Stimulated activated CD8-positive, alpha-beta memory T cell treated with anti-CD3 and anti-CD28 coated beads, Interleukin-2, amount 100 ng/mL, for 48 hours (primary cell): ENCODE data around the gene P3H2.

ENCODE experiments used
- DNase-seq, 2 donors: peaks; one replicate each; pipeline ENCODE4 v3.0.0-alpha.2; 2020; ENCODE audit warnings: low read depth in 2 of 2

Gene P3H2

DNA sequence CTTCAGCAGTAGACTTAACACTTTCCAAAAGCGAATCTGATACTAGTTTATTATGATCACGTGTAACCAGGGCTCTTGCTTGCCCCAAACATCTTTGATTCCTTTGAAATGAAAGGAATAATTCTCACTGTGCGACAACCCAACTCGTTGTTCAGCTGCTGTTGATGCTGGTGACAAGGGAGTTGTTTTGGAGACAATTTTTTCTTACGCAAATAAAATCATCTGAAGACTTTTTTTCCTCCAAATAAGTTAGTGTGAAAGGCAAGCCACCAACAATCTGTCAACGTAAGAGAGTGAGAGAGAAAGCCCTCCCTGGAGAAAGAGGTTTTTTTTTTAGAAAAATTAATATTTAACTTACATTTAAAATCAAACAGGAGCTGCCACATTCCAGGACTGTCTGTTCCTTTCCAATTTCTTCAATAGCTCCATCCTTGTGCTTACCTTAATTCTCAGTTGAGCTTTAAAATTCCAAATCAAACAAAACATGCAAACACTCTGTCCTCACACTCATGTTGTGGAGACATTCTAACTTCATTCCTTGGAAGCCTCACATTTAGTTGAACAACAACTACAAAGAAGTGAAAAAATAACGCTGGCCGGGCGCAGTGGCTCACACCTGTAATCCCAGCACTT is 4.9 kb upstream of the P3H2 start:
- no peak for DNase-seq

DNA sequence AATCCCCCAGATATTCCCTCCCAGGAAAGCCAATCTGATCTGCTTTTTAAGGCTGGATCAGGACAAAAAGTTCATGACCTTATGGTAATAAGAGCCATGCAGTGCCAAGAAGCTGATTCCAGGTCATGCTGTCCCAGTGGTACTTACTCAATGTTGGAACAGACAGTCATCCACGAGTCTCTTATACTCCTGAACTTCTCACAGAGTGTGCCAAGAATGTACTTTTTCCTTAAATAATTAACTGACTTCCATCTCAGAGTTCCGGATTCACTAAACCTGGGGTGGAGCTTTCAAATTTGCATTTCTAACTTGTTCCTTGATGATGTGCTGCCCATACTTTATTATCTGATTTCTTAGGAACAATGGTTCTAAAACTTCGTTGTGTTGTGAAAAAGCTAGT is 3.4 kb upstream of the P3H2 start:
- DNase-seq, result no peak

DNA sequence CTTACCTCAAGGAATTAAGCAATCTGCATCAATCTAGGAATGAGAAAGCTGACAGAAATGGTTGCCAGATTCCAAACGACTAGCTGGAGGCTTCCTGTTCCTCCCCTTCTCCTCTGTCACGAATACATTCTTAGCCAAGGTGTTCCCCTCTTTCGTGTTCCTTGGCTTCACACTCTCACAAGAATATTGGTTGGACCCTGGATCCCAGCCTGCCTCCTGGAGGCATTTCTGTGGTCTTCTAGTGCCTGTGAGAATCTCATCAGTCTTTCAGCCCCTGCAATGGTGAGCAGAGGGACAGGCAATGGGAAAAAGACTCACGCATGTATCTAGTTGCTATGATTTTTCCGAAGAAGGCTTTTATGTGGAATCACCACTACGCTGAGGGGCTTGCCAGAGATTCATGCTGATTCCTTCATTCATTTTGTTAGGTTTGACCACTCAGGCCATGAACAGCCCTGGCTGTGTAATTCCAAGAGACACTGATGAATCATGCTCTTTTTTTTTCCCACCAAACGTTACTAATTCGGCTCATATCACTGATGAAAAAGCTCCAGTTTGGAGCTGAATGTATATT is 1.6 kb upstream of the P3H2 start:
- DNase-seq, result no peak

DNA sequence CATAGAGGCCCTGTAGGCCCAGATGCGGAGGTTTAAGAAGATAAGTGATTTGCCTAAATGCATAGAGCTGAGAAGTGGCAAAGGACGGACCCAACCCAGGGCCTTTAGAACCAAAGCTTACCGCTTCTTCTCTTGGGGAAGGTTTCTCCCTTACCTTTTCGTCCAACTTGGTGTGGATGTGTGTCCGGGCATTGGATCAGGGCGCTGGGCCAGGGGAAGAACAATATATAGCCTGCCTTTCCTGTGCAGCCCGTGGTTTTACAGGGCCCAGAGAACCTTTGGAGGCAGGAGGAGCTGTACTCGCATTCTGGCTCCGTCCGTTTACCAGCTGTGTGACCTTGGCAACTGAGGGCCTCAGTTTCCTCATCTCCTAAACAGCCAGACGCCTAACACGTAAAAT is 686 bp upstream of the P3H2 start:
- DNase-seq, result no peak

DNA sequence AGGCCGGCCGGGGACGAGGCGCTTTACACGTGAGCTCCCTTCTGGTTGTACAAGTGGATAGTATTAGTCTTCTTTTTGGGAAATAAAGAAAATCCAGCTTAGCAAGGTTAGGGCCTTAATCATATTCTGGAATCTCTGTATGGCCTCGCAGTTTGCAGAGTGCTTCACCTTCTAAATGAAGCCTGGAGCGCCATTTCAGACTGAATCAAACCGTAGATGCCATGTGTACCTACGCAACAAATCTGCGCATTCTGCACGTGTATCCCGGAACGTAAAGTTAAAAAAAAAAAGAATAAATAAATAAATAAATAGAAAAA is 322 bp upstream of the P3H2 start:
- no peak for DNase-seq

DNA sequence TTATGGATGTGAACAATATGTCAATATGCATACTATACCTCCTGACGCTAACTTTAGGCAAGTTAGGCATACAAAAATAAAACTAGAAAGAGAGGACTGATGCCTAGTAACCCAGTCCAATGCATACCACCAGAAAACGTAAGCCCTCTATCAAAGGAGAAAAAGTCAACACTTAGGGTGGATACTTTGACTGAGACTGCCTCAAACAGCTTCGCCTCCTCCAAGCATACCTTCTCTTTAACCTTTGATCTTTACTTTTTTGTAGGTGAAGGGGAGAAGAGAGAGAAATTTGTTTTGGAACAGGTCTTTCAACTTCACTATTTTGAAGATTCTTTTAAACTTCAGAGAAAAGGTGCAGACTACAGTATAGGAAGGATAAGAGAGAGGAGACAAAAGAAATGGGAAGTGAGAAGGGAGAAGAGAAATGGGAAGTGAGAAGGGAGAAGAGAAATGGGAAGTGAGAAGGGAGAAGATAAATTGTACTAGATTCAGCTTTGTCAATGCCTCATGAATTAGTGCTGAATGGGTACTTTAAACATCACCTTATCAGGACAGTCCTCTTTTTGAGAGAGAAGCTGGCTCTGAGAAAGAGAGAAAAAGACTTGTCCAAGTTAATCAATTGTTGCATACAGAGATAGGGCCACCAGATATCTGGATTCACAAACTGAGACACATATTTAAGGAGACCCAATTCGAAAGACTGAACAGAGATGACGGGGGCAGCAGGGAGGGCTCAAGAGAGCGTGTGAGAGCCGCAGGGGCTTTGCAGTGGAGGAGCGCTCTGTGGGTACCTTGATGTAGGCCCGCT is 1.0 kb downstream of the P3H2 start:
- no peak for DNase-seq

DNA sequence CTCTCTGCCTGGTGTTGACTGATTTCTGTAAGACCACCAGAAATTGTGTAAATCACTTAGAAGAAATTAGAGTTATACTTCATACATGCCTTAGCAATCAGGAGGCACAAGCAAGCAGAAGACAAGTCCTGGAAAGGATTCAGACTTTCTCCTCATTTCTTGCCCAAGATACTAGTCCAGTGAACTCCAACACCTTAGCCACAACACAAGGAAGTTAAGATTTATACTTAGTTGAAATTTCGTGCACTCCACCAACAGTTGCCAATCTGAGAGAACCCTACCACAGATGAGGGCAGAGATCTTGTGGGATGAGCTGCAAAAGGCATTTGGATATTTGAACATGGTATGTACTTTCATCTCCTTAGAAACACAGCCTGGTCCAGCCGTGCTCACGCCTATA is 2.3 kb downstream of the P3H2 start:
- no peak for DNase-seq

DNA sequence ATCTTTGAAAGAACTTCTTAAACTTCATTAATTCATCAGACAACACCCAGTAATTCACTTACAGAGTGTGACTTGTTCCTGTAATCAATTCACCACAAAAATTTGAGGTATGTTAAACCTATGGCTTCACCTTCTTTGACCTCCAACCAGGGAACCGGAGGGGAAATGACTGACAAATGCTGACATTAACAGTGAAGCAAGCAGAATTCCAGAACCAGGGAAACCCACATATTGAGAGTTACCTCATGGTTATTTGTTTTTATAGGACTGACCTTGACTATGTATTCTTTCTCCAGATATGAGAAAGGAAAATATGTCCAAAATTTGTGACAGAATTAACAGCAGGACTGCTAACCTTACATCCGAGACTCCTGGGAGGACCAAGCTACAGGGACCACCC is 2.7 kb downstream of the P3H2 start:
- DNase-seq, result no peak

DNA sequence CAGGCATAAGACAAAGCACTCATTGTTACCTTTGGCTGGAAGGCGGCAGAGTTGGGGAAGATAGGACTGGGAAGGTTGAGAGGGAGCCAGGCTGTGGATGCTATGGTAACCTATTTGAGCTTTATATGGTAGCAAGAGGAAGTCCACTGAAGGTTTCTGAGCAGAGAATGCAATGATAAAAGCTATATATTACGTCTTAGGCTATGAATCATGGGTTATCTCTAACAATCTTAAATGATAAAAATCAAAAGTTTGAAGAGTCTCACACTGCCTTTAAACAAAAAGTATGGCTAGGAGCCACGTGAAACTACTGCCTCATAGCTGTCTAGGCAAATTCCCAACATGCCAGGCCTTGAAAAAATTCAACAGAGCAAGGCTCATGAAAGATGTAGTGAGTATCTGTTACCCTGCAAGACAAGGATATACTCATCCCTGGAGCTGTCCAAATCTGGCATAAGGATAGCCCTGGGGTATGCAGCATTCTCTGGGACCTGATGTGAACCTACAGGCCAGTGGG is 4.1 kb downstream of the P3H2 start:
- DNase-seq, result no peak

DNA sequence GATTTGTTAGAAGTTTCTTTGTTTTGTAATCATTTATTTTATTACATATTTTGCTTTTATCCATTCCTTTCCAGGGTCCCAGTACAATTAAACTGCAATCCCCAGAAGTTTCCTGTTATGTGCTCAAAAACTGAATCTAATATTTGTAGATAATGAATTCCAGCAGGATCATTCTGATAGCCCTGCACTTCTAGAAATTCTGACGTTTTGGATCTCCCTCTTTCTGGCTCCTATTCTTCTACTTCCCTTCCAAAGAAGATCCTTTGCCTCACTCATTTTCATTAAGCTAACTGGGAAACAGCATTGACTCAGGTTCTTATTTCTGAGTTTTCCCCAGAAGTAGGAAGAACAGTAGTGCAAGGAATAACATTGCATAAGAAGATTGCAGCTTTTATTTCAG is 9.9 kb downstream of the P3H2 start:
- no peak for DNase-seq

DNA sequence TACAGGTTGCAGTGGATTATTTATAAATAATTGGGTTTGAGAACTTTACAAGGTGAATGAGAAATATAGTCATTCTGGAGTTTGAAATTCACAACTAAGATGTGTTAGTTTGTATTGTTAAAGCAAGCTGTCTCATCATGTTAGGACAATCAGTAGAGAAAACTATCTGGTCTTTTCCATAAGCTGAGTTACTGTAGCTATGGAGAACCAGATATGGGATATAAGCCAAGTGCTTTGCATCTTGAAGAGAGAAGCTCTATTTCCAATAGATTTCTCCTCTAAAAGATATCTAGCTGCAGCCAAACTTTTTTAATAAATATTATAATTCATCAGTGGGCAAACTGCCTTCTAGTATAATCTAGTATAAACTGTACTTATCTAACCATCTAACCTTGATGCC is 11.3 kb downstream of the P3H2 start:
- DNase-seq, result no peak

DNA sequence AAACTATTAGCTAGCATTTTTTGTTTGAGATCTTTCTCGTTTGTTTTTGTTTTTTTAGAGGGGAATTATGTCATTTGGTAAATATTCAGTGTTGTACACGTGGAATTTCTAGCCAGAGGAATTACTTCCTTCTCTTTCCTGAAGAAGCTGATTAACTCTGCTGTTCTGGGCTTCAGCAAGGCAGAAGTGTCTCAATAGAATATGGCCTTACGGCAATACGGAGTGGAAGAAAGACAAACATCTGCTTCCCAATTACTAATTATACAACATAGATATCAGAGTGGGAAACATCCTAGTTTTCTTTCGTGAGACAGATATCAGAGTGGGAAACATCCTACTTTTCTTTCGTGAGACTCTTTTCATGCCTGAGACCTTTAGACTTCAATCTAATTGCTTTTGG is 11.9 kb downstream of the P3H2 start:
- DNase-seq, result no peak

DNA sequence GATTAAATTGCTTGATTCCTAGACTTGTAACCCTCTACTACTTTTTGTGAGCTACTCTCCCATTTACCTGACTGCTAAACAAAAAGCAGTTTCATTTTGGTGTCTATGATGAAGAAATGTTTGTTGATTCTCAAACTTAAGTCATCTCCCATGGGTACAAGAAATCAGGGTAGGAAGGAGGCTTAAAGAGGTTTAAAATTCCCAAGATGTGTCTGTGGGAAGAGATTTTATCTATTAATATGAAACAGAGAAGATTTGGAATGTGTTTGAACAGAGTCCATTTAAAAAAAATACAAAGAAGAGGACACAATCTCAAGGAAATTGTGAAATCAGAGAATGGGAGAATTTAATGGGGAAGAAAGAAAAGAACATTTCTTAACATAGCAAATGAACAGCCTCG is 14.8 kb downstream of the P3H2 start:
- DNase-seq, result no peak

DNA sequence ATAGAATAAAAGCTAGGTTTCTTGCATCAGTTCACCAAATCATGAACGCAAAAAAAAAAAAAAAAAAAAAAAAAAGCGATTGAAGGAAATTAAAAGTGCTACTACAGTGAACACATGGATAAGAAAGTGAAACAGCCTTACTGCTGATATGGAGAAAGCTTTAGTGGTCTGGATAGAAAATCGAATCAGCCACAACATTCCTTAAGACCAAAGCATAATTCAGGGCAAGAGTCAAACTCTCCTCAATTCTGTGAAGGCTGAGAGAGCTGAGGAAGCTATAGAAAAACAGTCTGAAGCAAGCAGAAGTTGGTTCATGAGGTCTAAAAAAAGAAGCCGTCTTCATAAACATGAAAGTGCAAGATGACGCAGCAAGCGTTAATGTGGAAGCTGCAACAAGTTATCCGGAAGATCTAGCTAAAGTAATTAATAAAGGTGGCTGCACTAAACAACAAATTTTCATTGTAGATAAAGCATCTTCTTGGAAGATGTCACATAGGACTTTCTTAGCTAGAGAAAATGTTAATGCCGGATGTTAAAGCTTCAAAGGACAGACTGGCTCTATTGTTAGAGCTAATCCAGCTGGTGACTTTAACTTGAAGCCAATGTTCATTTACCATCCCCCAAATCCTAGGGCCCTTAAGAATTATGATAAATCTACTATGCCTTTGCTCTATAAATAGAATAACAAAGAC is 19.2 kb downstream of the P3H2 start:
- DNase-seq, result no peak

DNA sequence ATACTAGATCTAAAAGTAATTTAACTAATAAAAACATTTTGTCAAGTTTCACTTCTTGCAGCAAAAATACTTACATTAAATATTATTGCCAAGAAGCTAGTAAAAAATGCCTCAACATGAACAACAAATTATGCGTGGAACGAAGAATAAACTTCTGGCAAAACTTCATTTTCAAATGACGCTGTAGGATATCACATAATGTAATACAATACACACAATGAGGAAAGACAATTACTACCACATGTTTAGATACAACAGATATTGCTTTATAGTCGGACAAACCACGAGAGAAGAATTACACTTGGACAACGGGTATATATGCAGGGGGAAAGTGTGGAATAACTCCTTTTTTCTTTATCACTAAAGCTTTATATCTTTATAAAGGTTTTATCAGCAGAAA is 21.6 kb downstream of the P3H2 start:
- DNase-seq, result no peak

DNA sequence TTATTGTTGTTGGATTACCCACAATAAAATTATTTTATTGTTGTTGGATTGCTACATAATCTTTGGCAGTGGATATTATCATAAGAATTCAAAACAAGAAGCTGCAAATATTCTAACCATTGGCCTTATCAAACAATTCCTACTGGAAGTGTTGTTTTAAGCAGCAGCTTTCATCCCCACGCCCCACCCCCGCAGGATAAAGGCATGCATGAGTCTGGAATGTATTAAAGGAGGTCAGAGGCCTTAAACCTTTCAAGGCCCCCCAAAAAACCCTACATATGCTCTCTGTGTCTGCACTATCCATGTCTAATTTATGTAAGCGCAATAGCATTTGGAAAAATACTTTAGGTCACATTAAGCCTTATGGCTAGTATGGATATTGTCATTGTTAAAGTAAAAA is 23.1 kb downstream of the P3H2 start:
- DNase-seq, result no peak

DNA sequence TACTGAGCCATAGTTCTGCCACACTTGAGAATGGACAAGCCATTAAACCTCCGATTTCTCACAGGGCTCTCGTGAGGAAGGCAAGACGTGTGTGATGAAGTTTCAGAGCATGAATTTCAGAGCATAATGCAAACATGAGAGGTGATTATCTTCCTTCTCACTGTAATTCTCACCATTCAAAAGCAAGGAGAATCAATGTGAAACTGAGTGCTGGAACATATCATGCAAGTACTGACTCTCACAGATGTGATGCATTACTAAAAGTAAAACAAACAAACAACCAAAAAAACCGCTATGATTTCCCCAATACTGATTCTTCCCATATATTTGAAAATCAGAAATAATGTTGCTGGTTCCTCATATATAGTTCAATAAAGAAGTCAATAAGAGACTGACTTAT is 23.7 kb downstream of the P3H2 start:
- DNase-seq, result no peak

DNA sequence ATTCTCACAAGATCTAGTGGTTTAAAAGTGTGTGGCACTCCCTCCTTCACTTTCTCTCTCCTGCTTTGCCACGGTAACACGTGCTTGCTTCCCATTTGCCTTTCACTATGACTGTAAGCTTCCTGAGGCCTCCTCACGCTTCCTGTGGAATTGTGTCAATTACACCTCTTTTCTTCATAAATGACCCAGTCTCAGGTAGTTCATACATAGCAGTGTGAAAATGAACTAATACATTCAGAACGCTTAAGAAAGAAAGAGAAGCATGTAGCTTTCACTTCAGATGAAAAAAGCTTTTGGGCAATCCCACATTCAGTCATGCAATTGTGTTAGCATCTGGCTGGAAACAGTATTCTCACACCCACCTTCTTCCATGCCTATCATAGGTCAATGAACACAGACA is 24.4 kb downstream of the P3H2 start:
- no peak for DNase-seq

DNA sequence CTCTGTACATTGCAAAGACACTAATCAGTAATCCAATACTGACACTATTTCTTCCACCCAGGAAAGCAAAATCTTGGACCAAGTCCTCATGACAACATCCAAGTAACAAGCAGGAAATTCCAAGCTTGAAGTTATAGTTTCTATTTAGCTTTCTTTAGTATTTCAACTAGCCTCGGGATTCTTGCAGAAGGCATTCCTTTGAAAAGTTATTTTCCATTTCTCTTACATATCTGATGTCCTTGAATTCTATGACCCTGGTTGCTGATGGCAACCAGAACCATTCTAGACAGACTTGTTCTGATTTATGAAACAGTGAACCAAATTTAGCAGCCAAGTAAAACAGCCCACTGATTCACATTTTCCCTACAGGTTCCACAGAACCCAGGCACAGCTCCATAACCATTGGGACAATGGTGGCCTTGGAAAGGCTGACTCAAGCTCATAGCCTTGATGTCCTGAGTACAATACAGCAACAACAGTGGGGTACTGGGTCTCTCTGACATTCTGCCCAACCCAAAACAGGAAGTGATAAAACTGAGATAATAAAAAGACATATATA is 26.5 kb downstream of the P3H2 start:
- no peak for DNase-seq

DNA sequence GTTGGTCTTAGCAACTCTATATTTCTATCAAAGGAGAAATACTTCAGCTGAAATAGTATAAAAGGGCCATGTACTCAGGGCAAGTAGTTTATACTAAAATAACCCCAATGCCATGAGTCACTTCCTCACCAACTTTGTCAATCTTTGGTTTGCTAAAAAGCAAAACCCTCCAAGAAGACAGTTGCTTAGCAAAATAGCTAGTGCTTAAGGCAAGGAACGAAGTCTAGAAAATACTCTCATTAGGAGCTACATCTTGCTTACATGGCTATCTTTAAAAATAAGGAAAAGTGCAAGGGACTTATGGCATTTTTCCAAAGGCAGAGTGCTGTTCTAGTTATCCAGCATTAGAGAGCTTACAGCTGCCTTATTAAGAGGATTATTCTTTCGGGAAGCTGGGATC is 28.4 kb downstream of the P3H2 start:
- DNase-seq, result no peak

DNA sequence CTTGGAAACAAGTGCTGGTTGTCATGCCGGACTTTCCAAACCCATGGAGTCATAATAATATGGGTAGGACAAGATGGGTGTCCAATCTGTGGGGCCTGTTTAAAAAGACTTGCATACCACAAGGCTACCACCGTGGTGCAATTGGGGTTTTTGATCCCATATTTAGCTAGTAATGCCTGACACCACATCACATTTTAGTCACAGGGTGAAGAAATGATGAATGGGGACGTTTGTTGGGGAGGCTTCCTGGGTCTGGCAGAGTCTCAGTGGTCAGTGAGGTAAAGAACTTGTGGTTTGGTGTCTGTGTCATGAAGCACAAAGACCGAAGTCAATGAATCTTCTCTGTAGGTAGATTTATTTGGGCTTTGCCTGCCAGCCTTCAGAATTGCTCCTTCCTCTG is 31.0 kb downstream of the P3H2 start:
- no peak for DNase-seq

DNA sequence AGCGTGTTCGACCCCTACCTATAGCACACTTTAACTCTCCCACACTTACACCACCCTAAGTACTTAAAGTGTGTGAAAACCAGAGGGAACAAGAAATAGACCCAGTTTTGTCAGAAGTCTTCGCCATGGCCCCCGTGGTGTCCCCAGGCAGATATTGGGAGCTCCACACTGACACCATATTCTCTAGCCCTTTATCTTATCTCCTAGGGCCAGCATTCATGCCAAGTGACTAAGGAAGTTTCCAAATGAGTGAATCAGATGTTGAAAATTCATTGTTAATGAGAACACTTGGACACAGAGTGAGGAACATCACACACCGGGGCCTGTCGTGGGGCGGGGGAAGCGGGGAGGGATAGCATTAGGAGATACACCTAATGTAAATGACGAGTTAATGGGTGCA is 31.8 kb downstream of the P3H2 start:
- no peak for DNase-seq

DNA sequence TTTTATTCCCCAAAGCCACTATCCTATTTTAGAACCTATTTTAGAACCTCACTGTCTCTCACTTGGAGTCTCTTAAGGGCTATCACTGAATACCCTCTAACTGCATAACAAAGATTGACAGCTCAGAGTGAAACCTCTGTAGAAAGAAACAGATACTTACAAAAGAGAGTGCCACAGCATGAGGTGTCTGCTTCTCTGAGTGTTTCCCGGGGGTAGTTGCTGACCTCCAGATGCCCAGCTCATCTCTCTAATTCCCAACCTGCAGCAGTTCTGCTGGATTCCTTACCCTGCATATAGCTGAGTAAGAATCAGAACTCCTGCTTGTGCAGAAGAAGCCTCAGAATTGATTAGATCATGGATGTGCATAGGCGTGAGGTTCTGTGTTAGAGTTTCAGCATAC is 34.5 kb downstream of the P3H2 start:
- no peak for DNase-seq
